ENCODE data around the gene HECTD2. TPM values are rescaled to one million over a fixed set of nuclear protein-coding genes. Genes with fewer than 3 reads are reported as not detected.

HECTD2 gene
- total RNA-seq, 1 donor from 2014 or later, result 22.1 TPM

DNA sequence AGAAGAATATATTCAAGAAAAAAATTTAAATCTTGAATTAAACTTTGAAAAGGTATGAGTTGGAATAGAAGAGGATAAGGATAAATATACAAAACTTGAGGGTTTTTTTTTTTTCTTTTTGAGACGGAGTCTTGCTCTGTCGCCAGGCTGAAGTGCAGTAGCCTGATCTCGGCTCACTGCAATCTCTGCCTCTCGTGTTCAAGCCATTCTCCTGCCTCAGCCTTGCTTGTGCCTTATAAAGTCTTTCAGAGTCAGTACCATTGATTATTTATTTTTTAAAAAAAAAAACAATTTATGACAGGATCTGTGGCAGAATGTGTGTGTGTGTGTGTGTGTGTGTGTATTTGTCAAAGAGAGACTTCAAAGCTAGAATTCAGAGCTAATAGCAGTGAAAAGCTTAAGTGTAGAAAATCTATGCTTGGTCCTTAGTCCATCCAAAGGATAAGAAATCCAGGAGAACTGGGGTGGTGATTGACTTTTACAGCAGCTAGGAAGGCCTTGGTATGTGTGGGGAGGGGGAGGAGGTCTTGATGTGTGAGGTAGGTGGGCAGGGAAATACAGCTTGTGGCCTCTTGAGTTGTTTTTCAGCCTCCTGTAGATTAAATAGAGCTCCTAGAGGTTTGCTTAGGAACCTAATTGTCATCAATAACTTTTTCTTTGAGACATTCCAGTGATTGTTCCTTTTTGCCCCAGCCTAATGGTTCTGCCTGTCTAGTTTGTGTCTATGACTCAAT lies 2.4 kb downstream of the HECTD2 start:
- no peaks in the 10 kb centered on the region for H3K27me3 Mint-ChIP-seq (ENCODE audit: unreplicated experiment)
- peaks cover 40% of the 10 kb centered on the region for H3K4me1 Mint-ChIP-seq (ENCODE audit: unreplicated experiment)
- peak overlapping the region; percentile 86 for H3K4me3 Mint-ChIP-seq (ENCODE audit: unreplicated experiment)
- H3K27ac Mint-ChIP-seq (ENCODE audit: unreplicated experiment), result peak overlapping the region; percentile 94
- no peaks in the 10 kb centered on the region for H3K36me3 Mint-ChIP-seq (ENCODE audit: unreplicated experiment)
- TF ChIP-seq CTCF (IDR thresholded peaks at IDR 0.05), result no peak
- DNase-seq (ENCODE audit: extremely low spot score, unreplicated experiment), result no peak
- H3K9me3 Mint-ChIP-seq (ENCODE audit: unreplicated experiment), result no peaks in the 10 kb centered on the region

GRCh38 chr10:91415816-91416215 lies 5.7 kb downstream of the HECTD2 start:
- no peaks in the 10 kb centered on the region for H3K27me3 Mint-ChIP-seq (ENCODE audit: unreplicated experiment)
- H3K36me3 Mint-ChIP-seq (ENCODE audit: unreplicated experiment), result peaks cover 3% of the 10 kb centered on the region
- no peaks in the 10 kb centered on the region for H3K9me3 Mint-ChIP-seq (ENCODE audit: unreplicated experiment)
- peaks cover 38% of the 10 kb centered on the region for H3K4me1 Mint-ChIP-seq (ENCODE audit: unreplicated experiment)
- H3K27ac Mint-ChIP-seq (ENCODE audit: unreplicated experiment), result no peak overlapping the region
- no peak for TF ChIP-seq CTCF (IDR thresholded peaks at IDR 0.05)
- H3K4me3 Mint-ChIP-seq (ENCODE audit: unreplicated experiment), result no peak overlapping the region
- DNase-seq (ENCODE audit: extremely low spot score, unreplicated experiment), result no peak

- no peak for DNase-seq (ENCODE audit: extremely low spot score, unreplicated experiment)
- no peak overlapping the region for H3K27ac Mint-ChIP-seq (ENCODE audit: unreplicated experiment)
- no peak for TF ChIP-seq CTCF (IDR thresholded peaks at IDR 0.05)
Observed at GRCh38 chr10:91416339-91416855, 6.3 kb downstream of the HECTD2 start.

DNA sequence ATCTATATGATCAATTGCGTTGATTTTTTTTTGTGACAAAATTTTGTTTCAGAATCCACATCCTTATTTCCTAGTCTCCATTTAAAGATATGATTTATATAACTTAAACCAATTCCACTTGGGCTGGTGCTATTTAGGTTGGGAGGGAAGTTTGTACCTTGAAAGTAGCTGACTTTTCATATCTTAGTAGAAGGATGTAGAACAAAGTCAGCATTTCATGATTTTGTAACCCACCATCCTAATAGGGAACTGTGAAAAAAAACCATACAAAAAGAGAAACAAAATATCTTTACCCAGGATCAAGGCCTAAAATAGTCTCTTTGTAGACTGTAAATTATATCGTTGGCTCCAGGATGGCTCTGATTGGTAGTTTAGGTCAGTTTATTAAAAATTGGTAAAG lies 8.3 kb downstream of the HECTD2 start:
- no peak overlapping the region for H3K27ac Mint-ChIP-seq (ENCODE audit: unreplicated experiment)

More at GRCh38 chr10:91416339-91416855, 6.3 kb downstream of the HECTD2 start:
- H3K4me3 Mint-ChIP-seq (ENCODE audit: unreplicated experiment), result no peak overlapping the region
- peaks cover 3% of the 10 kb centered on the region for H3K36me3 Mint-ChIP-seq (ENCODE audit: unreplicated experiment)
- peaks cover 37% of the 10 kb centered on the region for H3K4me1 Mint-ChIP-seq (ENCODE audit: unreplicated experiment)
- no peaks in the 10 kb centered on the region for H3K27me3 Mint-ChIP-seq (ENCODE audit: unreplicated experiment)
- H3K9me3 Mint-ChIP-seq (ENCODE audit: unreplicated experiment), result no peaks in the 10 kb centered on the region

More for the DNA sequence above, 8.3 kb downstream of the HECTD2 start:
- TF ChIP-seq CTCF (IDR thresholded peaks at IDR 0.05), result no peak
- Mint-ChIP-seq H3K27me3 (ENCODE audit: unreplicated experiment) (no peaks in the 10 kb centered on the region), H3K4me1 (ENCODE audit: unreplicated experiment) (peaks cover 31% of the 10 kb centered on the region), H3K9me3 (ENCODE audit: unreplicated experiment) (no peaks in the 10 kb centered on the region), H3K4me3 (ENCODE audit: unreplicated experiment) (no peak overlapping the region), H3K36me3 (ENCODE audit: unreplicated experiment) (peaks cover 3% of the 10 kb centered on the region)
- no peak for DNase-seq (ENCODE audit: extremely low spot score, unreplicated experiment)

Data from osteocyte (in vitro differentiated cells).